GM12875 (cell line): ENCODE data around the gene HEBP2.

ENCODE experiments used
- H3K4me3 ChIP-seq: one replicate; pipeline ENCODE4 v1.5.1; 2011; ENCODE audit warnings: low read depth, low read length, control low read depth
- CTCF ChIP-seq: IDR thresholded peaks from 2 replicates; pipeline ENCODE4 v1.5.1; 2011; ENCODE audit warnings: low read depth, mild to moderate bottlenecking, control low read depth, inconsistent platforms, low read length, moderate library complexity, borderline replicate concordance; ENCODE audit not compliant: insufficient read depth

HEBP2 gene

DNA sequence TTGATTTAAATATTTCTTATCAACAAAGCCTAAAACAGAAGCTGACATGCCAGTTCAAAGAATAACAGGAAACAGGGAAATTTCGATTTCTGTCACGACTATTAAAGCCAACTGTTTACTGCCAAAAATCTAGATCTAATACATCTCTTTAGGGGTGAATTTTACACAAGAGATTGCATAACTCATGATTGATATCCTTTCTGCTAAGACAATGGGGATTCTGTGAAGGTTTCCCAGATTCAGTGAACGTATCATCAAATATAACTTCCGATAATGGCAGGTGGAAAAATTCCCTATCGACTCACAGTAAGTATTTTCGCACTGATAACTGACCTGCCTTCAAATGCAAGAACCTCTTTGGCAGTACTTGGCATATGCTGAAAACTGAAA is 52.4 kb downstream of the HEBP2 start:
- no peak overlapping the region for H3K4me3 ChIP-seq
- no peak for TF ChIP-seq CTCF

DNA sequence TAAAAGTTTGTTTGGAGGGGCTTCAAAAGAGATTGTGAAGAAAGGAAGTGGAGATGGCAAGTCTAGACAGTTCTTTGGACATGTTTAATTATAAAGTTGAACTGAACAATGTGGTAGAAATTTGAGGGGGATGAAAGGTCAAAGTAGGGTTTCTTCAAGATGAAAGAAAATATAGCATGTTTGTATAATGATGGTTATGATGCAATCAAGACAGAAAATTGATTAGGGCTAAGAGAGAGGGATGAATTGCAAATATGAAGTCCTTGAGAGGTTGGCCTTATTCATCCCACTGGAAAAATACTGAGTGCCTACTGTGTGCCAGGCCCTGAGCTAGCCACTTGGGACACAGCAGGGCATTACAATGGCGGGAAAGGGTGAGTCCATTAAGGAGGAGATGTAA is 57.6 kb downstream of the HEBP2 start:
- TF ChIP-seq CTCF = no peak
- no peak overlapping the region for H3K4me3 ChIP-seq

- no peak overlapping the region for H3K4me3 ChIP-seq
Measured at GRCh38 chr6:138464085-138464484, 60.1 kb downstream of the HEBP2 start.

GRCh38 chr6:138465007-138465645 is 61.1 kb downstream of the HEBP2 start:
- no peak for TF ChIP-seq CTCF
- H3K4me3 ChIP-seq = no peak overlapping the region

More at GRCh38 chr6:138464085-138464484, 60.1 kb downstream of the HEBP2 start:
- no peak for TF ChIP-seq CTCF

GRCh38 chr6:138467901-138468300 is 63.9 kb downstream of the HEBP2 start:
- no peak overlapping the region for H3K4me3 ChIP-seq
- no peak for TF ChIP-seq CTCF

GRCh38 chr6:138468320-138469015 is 64.4 kb downstream of the HEBP2 start:
- no peak for TF ChIP-seq CTCF

More at GRCh38 chr6:138468320-138469015, 64.4 kb downstream of the HEBP2 start:
- no peak overlapping the region for H3K4me3 ChIP-seq
